GM19351 (cell line): ENCODE data around the gene FCHSD1.
"Not testable (repeated sequence)": the region's sequence is repeated elsewhere in the genome, so short reads cannot be mapped to it uniquely, and the experiment has no call there.

Experiments used
- ATAC-seq: cut with Tn5 transposase; IDR thresholded peaks from one replicate; pipeline ENCODE4 v1.9.1; 2021; ENCODE audit warnings: mild to moderate bottlenecking, moderate library complexity; ENCODE audit not compliant: unreplicated experiment

Gene FCHSD1

GRCh38 chr5:141618030-141618803, 33.0 kb downstream of the FCHSD1 start:
- peak; percentile 21 for ATAC-seq

- ATAC-seq = no peak
These were observed 33.6 kb downstream of the FCHSD1 start for GRCh38 chr5:141617682-141618029.

GRCh38 chr5:141617128-141617527, 34.1 kb downstream of the FCHSD1 start:
- no peak for ATAC-seq

- no peak for ATAC-seq
These were observed 35.1 kb downstream of the FCHSD1 start for GRCh38 chr5:141615991-141616720.

GRCh38 chr5:141613344-141613743, 37.9 kb downstream of the FCHSD1 start:
- ATAC-seq = no peak

- ATAC-seq = no peak
These were observed 39.9 kb downstream of the FCHSD1 start for GRCh38 chr5:141611289-141611688.

GRCh38 chr5:141609921-141610320, 41.3 kb downstream of the FCHSD1 start:
- not testable (repeated sequence) for ATAC-seq

- no peak for ATAC-seq
These were observed 42.2 kb downstream of the FCHSD1 start for GRCh38 chr5:141609044-141609443.

GRCh38 chr5:141608557-141608956, 42.7 kb downstream of the FCHSD1 start:
- ATAC-seq = no peak

GRCh38 chr5:141608046-141608445, 43.2 kb downstream of the FCHSD1 start:
- no peak for ATAC-seq

- ATAC-seq = peak; percentile 93
These were observed 45.5 kb downstream of the FCHSD1 start for GRCh38 chr5:141605523-141606277.

GRCh38 chr5:141603923-141604717, 47.1 kb downstream of the FCHSD1 start:
- ATAC-seq = no peak

GRCh38 chr5:141602606-141603005, 48.6 kb downstream of the FCHSD1 start:
- no peak for ATAC-seq

- ATAC-seq = no peak
These were observed 52.5 kb downstream of the FCHSD1 start for GRCh38 chr5:141598391-141599345.

GRCh38 chr5:141597814-141598213, 53.4 kb downstream of the FCHSD1 start:
- ATAC-seq = no peak

GRCh38 chr5:141597394-141597793, 53.8 kb downstream of the FCHSD1 start:
- ATAC-seq = no peak

GRCh38 chr5:141596867-141597266, 54.4 kb downstream of the FCHSD1 start:
- no peak for ATAC-seq

- ATAC-seq = no peak
These were observed 61.1 kb downstream of the FCHSD1 start for GRCh38 chr5:141590127-141590526.
